ENCODE data around the gene JAKMIP1. TPM values are rescaled to one million over a fixed set of nuclear protein-coding genes. Genes with fewer than 3 reads are reported as not detected.

The JAKMIP1 gene
- total and polyA plus RNA-seq, 2 donors (not counting 1 experiment from before 2014, with no cell fraction given), result 0.49 to 1.0 TPM

DNA sequence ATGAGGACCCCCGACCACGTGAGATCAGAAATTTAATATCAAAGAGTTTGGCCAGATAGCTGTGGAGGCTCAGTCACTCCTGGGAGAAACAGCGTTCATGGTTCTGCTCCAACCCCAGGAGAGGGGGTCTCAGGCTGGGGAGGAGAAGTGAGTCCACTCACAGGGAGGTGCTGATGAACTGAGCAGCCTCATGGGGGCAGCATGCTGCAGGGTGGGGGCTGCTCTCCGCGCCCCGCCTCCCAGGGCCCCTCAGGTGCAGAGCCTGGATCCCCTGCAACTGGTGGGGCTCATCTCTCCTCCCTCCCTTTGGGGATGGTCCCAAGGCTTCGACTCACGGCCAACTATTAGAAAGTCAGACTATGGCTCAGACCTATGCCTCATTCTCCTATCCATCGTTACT is 155.5 kb downstream of the JAKMIP1 start:
- ChIA-PET POLR2A (no interaction called here), CTCF (no interaction called here)
- no peaks in the 10 kb centered on the region for H4K20me1 ChIP-seq (ENCODE audit: control insufficient read depth, insufficient read depth, low read length, poor library complexity, severe bottlenecking)
- no peak overlapping the region for H2AFZ ChIP-seq (ENCODE audit: insufficient read depth, low read depth, low read length, poor library complexity, severe bottlenecking)
- no peak overlapping the region for H3K9ac ChIP-seq (ENCODE audit: low read length)
- H3K4me3 ChIP-seq (ENCODE audit: control extremely low read depth in 1 of 5, extremely low read depth in 1 of 5, insufficient read depth in 1 of 5, low read depth in 2 of 5, low read length in 4 of 5), result no peak overlapping the region
- no peaks in the 10 kb centered on the region for H3K27me3 ChIP-seq (replicated peaks in 1 of 4; ENCODE audit: control extremely low read depth in 1 of 4, control insufficient read depth in 3 of 4, insufficient read depth in 4 of 4, low read length in 3 of 4)
- 59% methylated on average over 8 of the region's 9 CpGs for WGBS (ENCODE audit: insufficient coverage)
- ATAC-seq (ENCODE audit: low read depth) (no peak), DNase-seq (no peak)
- no peaks in the 10 kb centered on the region for H3K36me3 ChIP-seq (replicated peaks in 1 of 2; ENCODE audit: control extremely low read depth in 1 of 2, control insufficient read depth in 1 of 2, extremely low read depth in 1 of 2, insufficient read depth in 2 of 2, low read length in 1 of 2)
- H3K9me3 ChIP-seq (ENCODE audit: control extremely low read depth in 1 of 3, control insufficient read depth in 2 of 3, insufficient read depth in 1 of 3, low read length in 2 of 3), result no peaks in the 10 kb centered on the region
- H3K79me2 ChIP-seq (ENCODE audit: control insufficient read depth, insufficient read depth, low read length), result no peaks in the 10 kb centered on the region
- Mint-ChIP-seq H3K4me1 (no peaks in the 10 kb centered on the region), H3K27ac (no peak overlapping the region), H3K4me3 (no peak overlapping the region), H3K9me3 (ENCODE audit: insufficient read depth) (no peaks in the 10 kb centered on the region), H3K27me3 (peaks cover 12% of the 10 kb centered on the region)
- H3K4me1 ChIP-seq (ENCODE audit: control insufficient read depth in 2 of 2, insufficient read depth in 2 of 2, low read length in 2 of 2), result no peaks in the 10 kb centered on the region
- no peak for TF ChIP-seq EZH2 (IDR thresholded peaks at IDR 0.05; ENCODE audit: borderline replicate concordance, insufficient read depth, low read depth, low read length, poor library complexity, severe bottlenecking)
- TF ChIP-seq, protein P1, sequence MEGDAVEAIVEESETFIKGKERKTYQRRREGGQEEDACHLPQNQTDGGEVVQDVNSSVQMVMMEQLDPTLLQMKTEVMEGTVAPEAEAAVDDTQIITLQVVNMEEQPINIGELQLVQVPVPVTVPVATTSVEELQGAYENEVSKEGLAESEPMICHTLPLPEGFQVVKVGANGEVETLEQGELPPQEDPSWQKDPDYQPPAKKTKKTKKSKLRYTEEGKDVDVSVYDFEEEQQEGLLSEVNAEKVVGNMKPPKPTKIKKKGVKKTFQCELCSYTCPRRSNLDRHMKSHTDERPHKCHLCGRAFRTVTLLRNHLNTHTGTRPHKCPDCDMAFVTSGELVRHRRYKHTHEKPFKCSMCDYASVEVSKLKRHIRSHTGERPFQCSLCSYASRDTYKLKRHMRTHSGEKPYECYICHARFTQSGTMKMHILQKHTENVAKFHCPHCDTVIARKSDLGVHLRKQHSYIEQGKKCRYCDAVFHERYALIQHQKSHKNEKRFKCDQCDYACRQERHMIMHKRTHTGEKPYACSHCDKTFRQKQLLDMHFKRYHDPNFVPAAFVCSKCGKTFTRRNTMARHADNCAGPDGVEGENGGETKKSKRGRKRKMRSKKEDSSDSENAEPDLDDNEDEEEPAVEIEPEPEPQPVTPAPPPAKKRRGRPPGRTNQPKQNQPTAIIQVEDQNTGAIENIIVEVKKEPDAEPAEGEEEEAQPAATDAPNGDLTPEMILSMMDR (IDR thresholded peaks at IDR 0.05), result no peak
- no peak overlapping the region for H3K27ac ChIP-seq (ENCODE audit: low read length in 2 of 2)
- no peak overlapping the region for H3K4me2 ChIP-seq (replicated peaks; ENCODE audit: low read depth, low read length, poor library complexity, severe bottlenecking)
- intact Hi-C loops (cut with micrococcal nuclease), result no loop called here

DNA sequence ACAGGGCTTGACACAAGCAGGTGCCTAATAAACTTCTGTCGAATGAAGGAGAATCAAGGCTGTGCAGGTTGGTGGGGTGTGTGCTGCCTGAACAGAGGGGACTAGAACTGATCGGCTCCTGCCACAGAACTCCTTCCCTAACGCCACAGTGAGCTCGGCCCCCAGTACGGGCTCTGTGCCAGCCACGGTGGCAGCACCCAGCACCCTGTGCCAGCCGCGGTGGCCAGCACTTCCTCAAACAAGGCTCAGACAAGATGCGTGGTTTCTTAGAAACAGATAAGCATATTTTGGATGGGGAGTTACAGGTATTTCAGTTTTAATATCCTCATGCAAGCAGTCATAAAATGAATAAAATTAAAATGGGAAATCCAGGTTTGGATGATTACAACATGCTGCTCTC is 156.1 kb downstream of the JAKMIP1 start:
- H3K27me3 ChIP-seq (replicated peaks in 1 of 4; ENCODE audit: control extremely low read depth in 1 of 4, control insufficient read depth in 3 of 4, insufficient read depth in 4 of 4, low read length in 3 of 4), result no peaks in the 10 kb centered on the region
- Mint-ChIP-seq H3K27ac (no peak overlapping the region), H3K4me1 (no peaks in the 10 kb centered on the region), H3K4me3 (no peak overlapping the region), H3K9me3 (ENCODE audit: insufficient read depth) (no peaks in the 10 kb centered on the region), H3K27me3 (peaks cover 12% of the 10 kb centered on the region)
- POLR2A ChIA-PET, result no interaction called here
- H3K4me1 ChIP-seq (ENCODE audit: control insufficient read depth in 2 of 2, insufficient read depth in 2 of 2, low read length in 2 of 2), result no peaks in the 10 kb centered on the region
- WGBS (ENCODE audit: insufficient coverage), result 15% methylated on average over 4 of the region's 9 CpGs
- no peak overlapping the region for H3K27ac ChIP-seq (ENCODE audit: low read length in 2 of 2)
- no peaks in the 10 kb centered on the region for H3K9me3 ChIP-seq (ENCODE audit: control extremely low read depth in 1 of 3, control insufficient read depth in 2 of 3, insufficient read depth in 1 of 3, low read length in 2 of 3)
- TF ChIP-seq, protein P1 (IDR thresholded peaks at IDR 0.05), result no peak
- no peak for TF ChIP-seq EZH2 (IDR thresholded peaks at IDR 0.05; ENCODE audit: borderline replicate concordance, insufficient read depth, low read depth, low read length, poor library complexity, severe bottlenecking)
- intact Hi-C loops (cut with micrococcal nuclease), result no loop called here
- DNase-seq (no peak), ATAC-seq (ENCODE audit: low read depth) (no peak)
- no peak overlapping the region for H3K4me3 ChIP-seq (ENCODE audit: control extremely low read depth in 1 of 5, extremely low read depth in 1 of 5, insufficient read depth in 1 of 5, low read depth in 2 of 5, low read length in 4 of 5)
- no peak overlapping the region for H3K4me2 ChIP-seq (replicated peaks; ENCODE audit: low read depth, low read length, poor library complexity, severe bottlenecking)
- no peaks in the 10 kb centered on the region for H3K36me3 ChIP-seq (replicated peaks in 1 of 2; ENCODE audit: control extremely low read depth in 1 of 2, control insufficient read depth in 1 of 2, extremely low read depth in 1 of 2, insufficient read depth in 2 of 2, low read length in 1 of 2)
- CTCF ChIA-PET, result no interaction called here
- no peak overlapping the region for H3K9ac ChIP-seq (ENCODE audit: low read length)
- no peaks in the 10 kb centered on the region for H3K79me2 ChIP-seq (ENCODE audit: control insufficient read depth, insufficient read depth, low read length)
- H4K20me1 ChIP-seq (ENCODE audit: control insufficient read depth, insufficient read depth, low read length, poor library complexity, severe bottlenecking), result no peaks in the 10 kb centered on the region
- no peak overlapping the region for H2AFZ ChIP-seq (ENCODE audit: insufficient read depth, low read depth, low read length, poor library complexity, severe bottlenecking)
